Smooth muscle cell (in vitro differentiated cells): Measurements from ENCODE around the gene TUBG2. TPM values are rescaled to one million over a fixed set of nuclear protein-coding genes. Genes with fewer than 3 reads are reported as not detected.

ENCODE experiments used
- DNase-seq: peaks from one replicate; lab custom pipeline; 2025; ENCODE audit not compliant: unreplicated experiment; lab: John Stamatoyannopoulos, UW
- H2AFZ ChIP-seq: fragments of 200-600 bp; sonication (generic); 2 replicates; pipeline ENCODE4 v1.6.0; 2016; ENCODE audit warnings: antibody characterized with exemption, low read depth, mild to moderate bottlenecking
- H3F3A ChIP-seq: fragments of 200-600 bp; sonication (generic); 2 replicates; pipeline ENCODE4 v1.6.0; 2017; ENCODE audit warnings: antibody characterized with exemption, low read depth
- H3K27ac ChIP-seq: fragments of 200-600 bp; sonication (generic); 2 replicates; pipeline ENCODE4 v1.5.1; 2016; ENCODE audit warnings: low read depth, mild to moderate bottlenecking
- H3K27me3 ChIP-seq: fragments of 200-600 bp; sonication (generic); 2 replicates; pipeline ENCODE4 v1.6.1; 2016; ENCODE audit warnings: low read depth, mild to moderate bottlenecking
- H3K36me3 ChIP-seq: fragments of 200-600 bp; sonication (generic); 2 replicates; pipeline ENCODE4 v1.5.1; 2016; ENCODE audit warnings: low read depth
- H3K4me1 ChIP-seq: fragments of 200-600 bp; sonication (generic); 2 replicates; pipeline ENCODE4 v1.5.1; 2016; ENCODE audit warnings: low read depth
- H3K4me2 ChIP-seq: fragments of 200-600 bp; sonication (generic); 2 replicates; pipeline ENCODE4 v1.6.0; 2016; ENCODE audit warnings: mild to moderate bottlenecking
- H3K4me3 ChIP-seq: fragments of 200-600 bp; sonication (generic); 2 replicates; pipeline ENCODE4 v1.5.1; 2016; ENCODE audit warnings: mild to moderate bottlenecking
- H3K79me2 ChIP-seq: fragments of 200-600 bp; sonication (generic); 2 replicates; pipeline ENCODE4 v1.6.0; 2016; ENCODE audit warnings: low read depth, mild to moderate bottlenecking
- H3K9ac ChIP-seq: fragments of 200-600 bp; sonication (generic); 2 replicates; pipeline ENCODE4 v1.6.0; 2016; ENCODE audit warnings: low read depth
- H3K9me3 ChIP-seq: fragments of 200-600 bp; sonication (generic); replicated peaks from 2 replicates; pipeline ENCODE4 v1.5.1; 2016; ENCODE audit warnings: low read depth
- H4K20me1 ChIP-seq: fragments of 200-600 bp; sonication (generic); 2 replicates; pipeline ENCODE4 v1.6.0; 2016; ENCODE audit warnings: low read depth
- CTCF ChIP-seq: fragments of 200-600 bp; sonication (generic); IDR thresholded peaks from 2 replicates; pipeline ENCODE4 v1.5.1; 2017; ENCODE audit warnings: borderline replicate concordance, mild to moderate bottlenecking, antibody characterized with exemption; ENCODE audit not compliant: insufficient read depth, poor library complexity, severe bottlenecking
- WGBS: methylation state at CpG from one replicate; pipeline ENCODE4 v1.1.7; 2016; ENCODE audit warnings: low lambda C conversion rate; 5-methylcytosine and 5-hydroxymethylcytosine counted together
- polyA plus RNA-seq: library from polyadenylated mRNA; unstranded; fragments of >200 nt; fragmentation: Nextera tagmentation; extraction: Ambion mirVana; gene quantifications from 2 replicates; pipeline ENCODE4 v1.2.1, GENCODE V29; 2016
- total RNA-seq: library from RNA; depleted of rRNA; stranded (reverse); fragments of >200 nt; gene quantifications from 2 replicates; pipeline ENCODE4 v1.2.3, GENCODE V29; 2014

TUBG2 gene
- total and polyA plus RNA-seq, 2 experiments from 2014 or later: 23.1 to 42.3 TPM

- peaks cover 7% of the 10 kb centered on the region for H4K20me1 ChIP-seq
- no peaks in the 10 kb centered on the region for H3K36me3 ChIP-seq
- no peak for TF ChIP-seq CTCF
- no peaks in the 10 kb centered on the region for H3K9me3 ChIP-seq
- 88% methylated on average over 32 of the region's 32 CpGs for WGBS
- no peak overlapping the region for H3K4me3 ChIP-seq
- H3K4me2 ChIP-seq: no peak overlapping the region
- no peaks in the 10 kb centered on the region for H3K79me2 ChIP-seq
- H3K9ac ChIP-seq: no peak overlapping the region
- H2AFZ ChIP-seq: no peak overlapping the region
- H3K4me1 ChIP-seq: peaks cover 4% of the 10 kb centered on the region
- H3K27me3 ChIP-seq: no peaks in the 10 kb centered on the region
- DNase-seq: no peak
- peaks cover 7% of the 10 kb centered on the region for H3F3A ChIP-seq
- no peak overlapping the region for H3K27ac ChIP-seq
These were observed 27.5 kb downstream of the TUBG2 start for GRCh38 chr17:42686520-42687128.

- TF ChIP-seq CTCF: no peak
- no peaks in the 10 kb centered on the region for H3K79me2 ChIP-seq
- no peaks in the 10 kb centered on the region for H3K27me3 ChIP-seq
- no peaks in the 10 kb centered on the region for H3K4me1 ChIP-seq
- H4K20me1 ChIP-seq: peaks cover 7% of the 10 kb centered on the region
- H3K9ac ChIP-seq: no peak overlapping the region
- no peak overlapping the region for H2AFZ ChIP-seq
- H3F3A ChIP-seq: no peaks in the 10 kb centered on the region
- H3K27ac ChIP-seq: no peak overlapping the region
- H3K9me3 ChIP-seq: no peaks in the 10 kb centered on the region
- DNase-seq: no peak
- WGBS: 91% methylated on average over 27 of the region's 27 CpGs
- no peak overlapping the region for H3K4me3 ChIP-seq
- no peak overlapping the region for H3K4me2 ChIP-seq
- H3K36me3 ChIP-seq: no peaks in the 10 kb centered on the region
These were observed 28.7 kb downstream of the TUBG2 start for GRCh38 chr17:42687707-42688320.

- TF ChIP-seq CTCF: no peak
- no peaks in the 10 kb centered on the region for H3K27me3 ChIP-seq
- H3F3A ChIP-seq: no peaks in the 10 kb centered on the region
- WGBS: 94% methylated on average over 10 of the region's 10 CpGs
- H3K4me2 ChIP-seq: no peak overlapping the region
- no peak overlapping the region for H3K4me3 ChIP-seq
- H3K79me2 ChIP-seq: no peaks in the 10 kb centered on the region
- no peaks in the 10 kb centered on the region for H3K9me3 ChIP-seq
- H2AFZ ChIP-seq: no peak overlapping the region
- H3K27ac ChIP-seq: no peak overlapping the region
- no peaks in the 10 kb centered on the region for H4K20me1 ChIP-seq
- DNase-seq: no peak
- H3K36me3 ChIP-seq: no peaks in the 10 kb centered on the region
- H3K9ac ChIP-seq: no peak overlapping the region
- H3K4me1 ChIP-seq: no peaks in the 10 kb centered on the region
These were observed 31.5 kb downstream of the TUBG2 start for GRCh38 chr17:42690596-42690995.
